SU-DHL-6 (cell line): ENCODE results near the gene PDE1C.

Experiments
- H2AFZ ChIP-seq: fragments of 200-600 bp; sonication (generic); 2 replicates; pipeline ENCODE4 v1.6.1; 2014; ENCODE audit warnings: low read depth, mild to moderate bottlenecking, moderate library complexity, mixed read lengths, antibody characterized with exemption, low read length; ENCODE audit not compliant: severe bottlenecking
- H3F3A ChIP-seq: fragments of 200-600 bp; shearing (Covaris generic); 2 replicates; pipeline ENCODE4 v1.6.0; 2016; ENCODE audit warnings: antibody characterized with exemption, mild to moderate bottlenecking; ENCODE audit not compliant: insufficient read depth
- H3K27ac ChIP-seq: fragments of 200-600 bp; sonication (generic); 2 replicates; pipeline ENCODE4 v1.5.1; 2016; ENCODE audit warnings: low read depth, mild to moderate bottlenecking, low read length, moderate library complexity, mixed read lengths
- H3K27me3 ChIP-seq: fragments of 200-600 bp; sonication (generic), shearing (Covaris generic); 2 replicates; pipeline ENCODE4 v1.6.0; 2014; ENCODE audit warnings: mild to moderate bottlenecking, low read length
- H3K36me3 ChIP-seq: fragments of 200-600 bp; sonication (generic); 2 replicates; pipeline ENCODE4 v1.6.1; 2014; ENCODE audit warnings: mild to moderate bottlenecking, low read length, mixed read lengths
- H3K4me2 ChIP-seq: fragments of 300-600, 200-600 bp; shearing (Covaris generic), sonication (generic); 2 replicates; pipeline ENCODE4 v1.6.0; 2014; ENCODE audit warnings: low read length, low read depth, mild to moderate bottlenecking; ENCODE audit not compliant: poor library complexity, severe bottlenecking
- H3K4me3 ChIP-seq: fragments of 200-600 bp; sonication (generic); 2 replicates; pipeline ENCODE4 v1.5.1; 2014; ENCODE audit warnings: antibody characterized with exemption, low read length, mild to moderate bottlenecking, mixed read lengths; ENCODE audit not compliant: insufficient read depth, poor library complexity, severe bottlenecking
- H3K79me2 ChIP-seq: fragments of 200-600 bp; sonication (generic); 2 replicates; pipeline ENCODE4 v1.6.1; 2014; ENCODE audit warnings: mild to moderate bottlenecking, low read length, moderate library complexity; ENCODE audit not compliant: insufficient read depth
- H3K9ac ChIP-seq: fragments of 200-600 bp; sonication (generic); 2 replicates; pipeline ENCODE4 v1.7.0; 2014; ENCODE audit warnings: mild to moderate bottlenecking, low read length
- H3K9me2 ChIP-seq: fragments of 200-600 bp; sonication (generic); replicated peaks from 2 replicates; pipeline ENCODE4 v1.6.1; 2014; ENCODE audit warnings: low read length; ENCODE audit not compliant: insufficient read depth
- H3K9me3 ChIP-seq: fragments of 200-600 bp; sonication (generic); 2 replicates; pipeline ENCODE4 v1.6.1; 2014; ENCODE audit warnings: low read length, mixed read lengths; ENCODE audit not compliant: insufficient read depth
- H4K20me1 ChIP-seq: fragments of 200-600 bp; sonication (generic); 2 replicates; pipeline ENCODE4 v1.6.1; 2014; ENCODE audit warnings: low read depth, mild to moderate bottlenecking, antibody characterized with exemption, low read length, moderate library complexity, mixed read lengths
- CTCF ChIP-seq: fragments of 200-600 bp; sonication (generic); IDR thresholded peaks from one replicate; pipeline ENCODE4 v1.5.1; 2017; ENCODE audit warnings: antibody characterized with exemption, mild to moderate bottlenecking, low read length, moderate library complexity; ENCODE audit not compliant: insufficient read depth, poor library complexity, severe bottlenecking
- EZH2phosphoT487 ChIP-seq: fragments of 200-600 bp; sonication (generic), shearing (Covaris generic); conservative IDR thresholded peaks from 2 replicates; pipeline ENCODE4 v1.6.1; 2018; ENCODE audit warnings: mild to moderate bottlenecking, antibody characterized with exemption, low read length, moderate library complexity, mixed read lengths

The PDE1C gene

GRCh38 chr7:32100407-32100907 is 30.2 kb upstream of the PDE1C start:
- Histone ChIP-seq H3K36me3 (no peaks in the 10 kb centered on the region), H4K20me1 (no peaks in the 10 kb centered on the region), H3K27ac (no peak overlapping the region), H3K4me3 (no peak overlapping the region), H3K79me2 (no peaks in the 10 kb centered on the region), H3K9me2 (no peaks in the 10 kb centered on the region), H3K4me2 (no peak overlapping the region), H3K27me3 (no peaks in the 10 kb centered on the region), H3K9ac (no peak overlapping the region), H2AFZ (no peak overlapping the region), H3F3A (no peaks in the 10 kb centered on the region), H3K9me3 (no peaks in the 10 kb centered on the region)
- TF ChIP-seq CTCF (no peak), EZH2phosphoT487 (no peak)

GRCh38 chr7:32094516-32094915 is 24.3 kb upstream of the PDE1C start:
- Histone ChIP-seq H3K9me3 (no peaks in the 10 kb centered on the region), H3K79me2 (no peaks in the 10 kb centered on the region), H3K27ac (no peak overlapping the region), H3K36me3 (no peaks in the 10 kb centered on the region), H2AFZ (no peak overlapping the region), H3K4me2 (no peak overlapping the region), H3K27me3 (no peaks in the 10 kb centered on the region), H3K9me2 (no peaks in the 10 kb centered on the region), H3K9ac (no peak overlapping the region), H4K20me1 (no peaks in the 10 kb centered on the region), H3K4me3 (no peak overlapping the region), H3F3A (no peaks in the 10 kb centered on the region)
- TF ChIP-seq EZH2phosphoT487 (no peak), CTCF (no peak)

- Histone ChIP-seq H3K9me3 (no peaks in the 10 kb centered on the region), H3F3A (no peaks in the 10 kb centered on the region), H3K9ac (no peak overlapping the region), H2AFZ (no peak overlapping the region), H3K36me3 (no peaks in the 10 kb centered on the region), H3K27me3 (no peaks in the 10 kb centered on the region), H3K9me2 (no peaks in the 10 kb centered on the region), H4K20me1 (no peaks in the 10 kb centered on the region), H3K79me2 (no peaks in the 10 kb centered on the region), H3K4me2 (no peak overlapping the region), H3K4me3 (no peak overlapping the region), H3K27ac (no peak overlapping the region)
- TF ChIP-seq EZH2phosphoT487 (no peak), CTCF (no peak)
Observed at GRCh38 chr7:32093415-32094408, 23.5 kb upstream of the PDE1C start.
